C4-2B (cell line): ENCODE data around the gene RING1.

ENCODE experiments used
- H3K27ac ChIP-seq: fragments of 450-650 bp; 2 replicates; pipeline ENCODE4 v1.5.1; 2017
- CTCF ChIP-seq: fragments of 450-650 bp; conservative IDR thresholded peaks from 2 replicates; pipeline ENCODE4 v1.5.1; 2017; ENCODE audit warnings: mild to moderate bottlenecking
- ZFX ChIP-seq: fragments of 450-650 bp; IDR thresholded peaks from 2 replicates; pipeline ENCODE4 v1.6.1; 2017

RING1 gene

DNA sequence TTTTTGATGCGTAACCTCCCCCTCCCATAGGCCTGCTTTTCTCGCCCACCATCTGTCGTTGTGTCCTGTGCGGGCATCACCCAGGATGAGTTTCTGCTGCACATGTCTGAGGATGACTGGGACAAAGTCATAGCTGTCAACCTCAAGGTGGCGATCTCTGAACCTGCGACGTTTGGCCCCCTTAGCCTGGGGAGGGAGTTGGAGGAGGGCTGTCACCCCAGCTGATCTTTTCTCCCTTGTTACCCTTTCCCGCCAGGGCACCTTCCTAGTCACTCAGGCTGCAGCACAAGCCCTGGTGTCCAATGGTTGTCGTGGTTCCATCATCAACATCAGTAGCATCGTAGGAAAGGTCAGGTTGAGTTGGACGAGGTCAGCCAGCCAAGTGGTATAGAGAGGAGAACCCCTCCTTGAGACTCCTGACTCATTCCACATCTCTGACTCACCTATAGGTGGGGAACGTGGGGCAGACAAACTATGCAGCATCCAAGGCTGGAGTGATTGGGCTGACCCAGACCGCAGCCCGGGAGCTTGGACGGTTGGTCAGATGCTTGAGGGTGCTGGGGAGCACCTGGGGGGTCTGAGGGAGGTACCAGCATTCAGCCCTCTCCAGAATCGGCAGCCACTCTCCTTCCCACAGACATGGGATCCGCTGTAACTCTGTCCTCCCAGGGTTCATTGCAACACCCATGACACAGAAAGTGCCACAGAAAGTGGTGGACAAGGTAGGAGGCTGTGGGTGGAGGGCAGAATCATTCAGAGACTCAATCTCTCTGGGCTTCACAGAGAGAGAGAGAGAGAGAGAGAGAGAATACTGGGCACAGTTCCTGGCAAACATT lies 2.9 kb upstream of the RING1 start:
- peak overlapping the region; percentile 84 for H3K27ac ChIP-seq
- TF ChIP-seq CTCF: no peak
- TF ChIP-seq ZFX: no peak

GRCh38 chr6:33206027-33206863 lies 2.1 kb upstream of the RING1 start:
- H3K27ac ChIP-seq: no peak overlapping the region
- TF ChIP-seq ZFX (no peak), CTCF (no peak)

DNA sequence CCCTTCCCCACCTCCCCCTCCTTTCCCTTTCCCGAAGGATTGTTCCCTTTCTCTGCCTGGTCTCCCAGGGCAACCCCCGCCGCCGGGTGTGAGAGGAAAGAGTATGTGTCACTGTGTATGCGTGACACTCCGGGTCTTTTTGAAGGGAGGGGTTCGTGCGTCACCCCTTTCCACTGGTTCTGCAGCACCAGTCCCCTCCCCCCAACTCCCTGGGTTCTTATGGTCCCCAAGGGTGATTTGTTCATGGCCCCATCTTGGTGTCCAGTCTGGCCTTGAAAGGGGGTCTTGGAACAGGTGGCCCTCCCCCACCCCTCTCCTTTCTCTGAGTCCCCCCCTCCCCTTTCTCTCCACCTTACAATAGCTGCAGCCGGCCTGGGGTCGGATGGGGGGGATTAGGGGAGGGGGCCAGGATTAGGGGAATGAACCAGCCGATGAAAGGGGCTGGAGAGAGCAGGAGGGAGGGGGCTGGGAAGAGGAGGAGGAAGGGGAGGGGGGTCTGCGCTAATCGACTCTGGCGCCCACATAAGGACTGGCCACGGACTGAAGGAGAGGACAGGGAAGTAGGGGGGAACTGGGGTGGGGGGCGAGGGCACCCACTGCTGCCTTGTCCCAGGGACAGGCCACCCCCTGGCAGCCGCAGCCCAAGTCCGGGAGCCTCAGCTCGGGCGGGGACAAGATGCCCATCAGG lies 1.3 kb upstream of the RING1 start:
- peak overlapping the region; percentile 90 for H3K27ac ChIP-seq
- TF ChIP-seq CTCF (no peak), ZFX (no peak)

DNA sequence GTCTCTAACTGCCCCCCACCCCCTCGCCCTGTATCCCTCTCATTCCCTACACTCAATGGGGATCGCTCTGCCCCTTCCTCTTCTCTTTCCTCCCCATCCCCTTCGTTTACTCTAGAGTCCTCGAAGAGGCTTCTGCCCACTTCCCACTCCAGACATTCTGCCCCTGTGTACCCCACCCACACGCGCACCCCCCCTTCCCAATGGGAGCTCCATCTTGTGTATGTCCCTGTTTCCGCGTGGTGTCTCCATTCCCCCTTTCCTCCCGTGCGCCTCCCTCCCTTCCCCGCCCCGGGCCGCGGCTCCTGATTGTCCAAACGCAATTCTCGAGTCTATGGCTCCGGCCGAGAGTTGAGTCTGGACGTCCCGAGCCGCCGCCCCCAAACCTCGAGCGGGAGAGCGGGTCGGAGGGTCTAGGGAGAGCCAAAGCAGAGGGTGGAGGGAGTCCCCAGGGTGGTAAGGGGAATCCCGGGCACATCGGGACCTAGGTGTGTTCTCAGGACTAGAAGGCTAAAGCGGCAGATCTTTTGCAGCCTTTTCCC lies 679 bp upstream of the RING1 start:
- no peak for TF ChIP-seq CTCF
- TF ChIP-seq ZFX: no peak
- peak overlapping the region; percentile 90 for H3K27ac ChIP-seq

DNA sequence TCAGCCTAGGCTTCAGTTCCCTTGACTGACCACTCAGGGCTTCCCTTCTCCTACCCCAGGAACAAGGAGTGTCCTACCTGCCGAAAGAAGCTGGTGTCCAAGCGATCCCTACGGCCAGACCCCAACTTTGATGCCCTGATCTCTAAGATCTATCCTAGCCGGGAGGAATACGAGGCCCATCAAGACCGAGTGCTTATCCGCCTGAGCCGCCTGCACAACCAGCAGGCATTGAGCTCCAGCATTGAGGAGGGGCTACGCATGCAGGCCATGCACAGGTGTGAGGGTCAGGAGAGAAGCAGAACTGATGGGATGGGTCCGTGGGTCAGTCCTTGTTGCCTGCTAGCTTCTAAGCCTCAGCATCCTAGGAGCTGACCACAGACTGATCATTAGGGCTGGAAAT lies 1.6 kb downstream of the RING1 start:
- TF ChIP-seq ZFX (no peak), CTCF (no peak)
- H3K27ac ChIP-seq: no peak overlapping the region

GRCh38 chr6:33211136-33211535 lies 2.8 kb downstream of the RING1 start:
- no peak overlapping the region for H3K27ac ChIP-seq
- TF ChIP-seq CTCF (no peak), ZFX (no peak)
